K562 treated with DMSO at 1 percent for 48 hours (cell line): Measurements from ENCODE around the gene GAS2L1. TPM values are rescaled to one million over a fixed set of nuclear protein-coding genes. Genes with fewer than 3 reads are reported as not detected.

Experiments used
- total RNA-seq: library from RNA; unstranded; fragments of 300-600 nt; gene quantifications from 2 replicates; pipeline ENCODE4 v1.2.3, GENCODE V29; 2022; ENCODE audit warnings: low replicate concordance; ENCODE audit errors: extremely low read depth

Gene GAS2L1
- not detected in 2 replicates for total RNA-seq

DNA sequence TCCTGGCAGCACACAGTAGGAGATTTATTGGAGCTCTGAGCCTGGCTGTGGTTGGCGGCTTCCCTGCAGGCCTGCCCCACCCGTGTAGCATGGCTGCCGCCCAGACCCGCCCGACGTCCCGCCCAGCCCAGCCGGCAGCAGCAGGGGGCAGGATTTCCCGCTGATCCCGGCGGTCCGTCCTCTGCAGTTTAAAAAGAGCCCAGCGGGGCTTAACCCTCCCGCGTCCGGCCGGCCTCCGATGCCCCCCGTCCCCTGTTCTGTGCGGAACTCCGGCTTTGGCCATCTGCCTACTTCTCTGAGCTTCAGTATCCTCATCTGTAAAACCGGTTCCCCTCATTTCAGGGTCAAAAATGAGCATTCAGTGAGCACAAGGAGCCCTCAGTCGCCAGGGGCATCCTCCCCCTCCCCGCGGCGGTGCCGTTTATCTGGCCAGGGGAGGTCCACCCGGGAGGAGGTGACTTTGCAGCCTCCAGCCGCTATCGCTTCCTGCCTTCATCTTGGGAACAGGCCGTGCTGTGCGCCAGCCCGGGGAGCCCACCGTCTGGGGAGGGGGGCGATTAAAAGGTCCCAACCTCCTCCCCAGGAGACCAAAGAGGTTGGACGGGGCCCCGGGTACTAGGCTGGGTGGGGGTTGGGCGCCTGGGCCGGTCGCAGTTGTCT, at the start of gene GAS2L1:
GAS2L1 (plus strand) TSS at position 476 of the 660 bp plus-strand sequence. CDS start 1,456 bp downstream, outside the sequence.

DNA sequence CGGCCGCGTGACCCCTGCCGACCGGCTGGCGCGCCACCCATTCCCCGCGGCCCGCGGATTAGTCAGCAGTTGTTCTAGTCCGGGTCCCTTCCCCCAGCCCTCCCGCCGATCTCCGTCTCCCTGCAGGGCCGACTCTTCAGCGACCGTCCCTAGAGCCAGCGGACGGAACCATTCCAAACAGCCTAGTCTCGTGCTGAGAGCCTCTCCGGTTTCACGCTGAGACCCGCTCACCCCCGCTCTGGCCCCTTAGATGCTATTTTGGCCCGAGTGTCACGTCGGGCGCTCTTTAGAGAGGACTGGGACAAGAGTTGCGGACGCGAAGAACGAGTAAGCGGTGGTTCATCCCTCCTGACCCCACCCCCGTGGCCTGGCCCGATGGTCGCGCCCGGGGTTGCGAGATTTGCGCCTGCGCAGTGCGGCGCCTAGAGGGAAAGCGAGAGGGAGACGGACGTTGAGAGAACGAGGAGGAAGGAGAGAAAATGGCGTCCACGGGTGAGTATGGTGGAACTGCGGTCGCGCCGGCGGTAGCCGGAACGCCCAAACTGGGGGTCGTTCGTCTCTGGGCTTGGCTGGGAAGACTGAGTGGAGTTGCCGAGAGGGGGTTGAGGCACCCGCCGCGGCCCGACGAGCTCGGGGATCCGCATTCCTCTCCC, 38.5 kb upstream of the GAS2L1 start, which contains the start of the genes EWSR1 and RHBDD3:
EWSR1 (plus strand) TSS at position 411 of the 653 bp plus-strand sequence; CDS start at position 480, 69 bp downstream.
RHBDD3 (minus strand) TSS at position 124 of the 653 bp plus-strand sequence. CDS start 2,355 bp downstream, outside the sequence.

DNA sequence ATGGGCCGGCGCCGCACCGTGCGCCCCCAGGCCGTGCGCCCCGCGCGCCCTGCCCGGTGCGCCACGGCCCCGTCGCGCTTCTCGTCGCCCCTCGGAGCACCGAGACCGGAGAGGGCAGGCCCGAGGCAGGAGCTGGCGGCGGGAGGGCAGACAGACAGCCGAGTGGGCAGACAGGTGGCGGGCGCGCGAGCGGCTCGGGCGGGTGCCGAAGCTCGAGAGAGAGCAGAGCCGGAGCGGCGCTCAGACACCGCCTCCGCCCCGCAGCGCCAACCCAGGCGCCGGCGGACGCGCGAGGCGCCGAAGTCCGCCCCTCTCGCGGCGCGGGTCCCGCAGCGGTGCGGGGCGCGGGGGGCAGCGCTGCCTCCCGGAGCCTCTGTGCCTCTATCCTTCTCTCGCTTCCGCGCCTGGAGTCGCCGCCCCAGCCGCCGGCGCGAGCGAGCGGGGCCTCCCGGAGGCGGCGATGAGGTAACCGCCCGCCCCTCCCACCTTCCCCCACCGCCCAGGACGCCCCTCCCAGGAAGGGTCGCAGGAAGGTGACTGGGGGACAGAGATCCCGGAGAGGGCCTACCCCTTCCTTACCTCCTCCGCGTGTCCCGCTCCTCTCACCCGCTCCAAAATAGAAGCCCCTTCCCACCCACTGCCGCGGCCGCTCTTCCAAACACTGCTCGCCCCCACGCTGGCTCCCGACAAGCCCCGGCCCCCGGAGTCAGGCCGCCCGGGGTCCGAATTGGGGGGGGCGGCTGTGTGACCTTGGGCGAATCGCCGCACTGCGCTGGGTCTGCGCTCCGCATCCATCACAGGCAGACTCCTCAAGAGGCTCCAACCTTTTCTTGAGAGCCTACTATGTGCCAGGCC, 9.1 kb downstream of the GAS2L1 start, which contains the start of gene RASL10A:
RASL10A (minus strand) TSS at position 412 of the 855 bp plus-strand sequence. CDS start 451 bp downstream, outside the sequence.

Other genes with a start within 250 kb of the GAS2L1 start
- gene C22orf31, start 244.8 kb upstream of the GAS2L1 start, total RNA-seq: not detected in 2 replicates
- gene KREMEN1, start 233.6 kb upstream of the GAS2L1 start, total RNA-seq: not detected in 2 replicates
- not detected in 2 replicates for gene EMID1, start 100.8 kb upstream of the GAS2L1 start, total RNA-seq
- not detected in 2 replicates for gene RHBDD3, start 38.7 kb upstream of the GAS2L1 start, total RNA-seq
- 458 TPM in 1 of 2 replicates, not detected in the other for gene EWSR1, start 38.4 kb upstream of the GAS2L1 start, total RNA-seq
- not detected in 2 replicates for gene RASL10A, start 9.0 kb downstream of the GAS2L1 start, total RNA-seq
- gene AP1B1, start 81.9 kb downstream of the GAS2L1 start, total RNA-seq: 155 TPM in 1 of 2 replicates, not detected in the other
- gene RFPL1, start 131.9 kb downstream of the GAS2L1 start, total RNA-seq: not detected in 2 replicates
- not detected in 2 replicates for gene NEFH, start 173.6 kb downstream of the GAS2L1 start, total RNA-seq
- not detected in 2 replicates for gene THOC5, start 247.1 kb downstream of the GAS2L1 start, total RNA-seq